Sigmoid colon (tissue), 7 donors: ENCODE measurements around the gene PIWIL4. TPM values are rescaled to one million over a fixed set of nuclear protein-coding genes. Genes with fewer than 3 reads are reported as not detected.

Experiments used
- DNase-seq: peaks from one replicate; pipeline ENCODE4 v3.0.0-alpha.2; 2019
- H3K27ac ChIP-seq, 4 donors: fragments of 200-600 bp; sonication (generic); one replicate each; pipeline ENCODE4 v1.5.1; 2016 to 2019; ENCODE audit warnings: mild to moderate bottlenecking in 1 of 4
- H3K27me3 ChIP-seq, 3 donors: fragments of 200-600 bp; sonication (generic); one replicate each; pipeline ENCODE4 v1.5.1; 2019; ENCODE audit warnings: mild to moderate bottlenecking in 1 of 3
- H3K36me3 ChIP-seq, 4 donors: fragments of 200-600 bp; sonication (generic); one replicate each; pipeline ENCODE4 v1.5.1; 2016 to 2019
- H3K4me1 ChIP-seq, 4 donors: fragments of 200-600 bp; sonication (generic); one replicate each; pipeline ENCODE4 v1.5.1; 2017 to 2019
- H3K4me3 ChIP-seq, 4 donors: fragments of 200-600 bp; sonication (generic); one replicate each; pipeline ENCODE4 v1.5.1; 2017 to 2019; ENCODE audit warnings: mild to moderate bottlenecking in 2 of 4, moderate library complexity in 1 of 4
- H3K9me3 ChIP-seq, 4 donors: fragments of 200-600 bp in 3 of 4; sonication (generic) in 3 of 4; one replicate each; pipeline versions ENCODE4 v1.5.1 to v1.6.1; 2013 to 2019
- EP300 ChIP-seq, 4 donors: sonication (generic); formaldehyde crosslinking; IDR thresholded peaks; one replicate each; pipeline ENCODE4 v1.6.1; 2017; ENCODE audit warnings: antibody characterized with exemption in 4 of 4
- POLR2A ChIP-seq, 2 donors: fragments of 450-650 bp; IDR thresholded peaks; one replicate each; pipeline ENCODE4 v1.6.1; 2016; ENCODE audit warnings: antibody characterized with exemption in 2 of 2, mild to moderate bottlenecking in 2 of 2, moderate library complexity in 2 of 2
- POLR2AphosphoS5 ChIP-seq, 4 donors: sonication (generic); formaldehyde crosslinking; IDR thresholded peaks; one replicate each; pipeline ENCODE4 v1.6.1; 2017; ENCODE audit warnings: antibody characterized with exemption in 4 of 4
- WGBS, 2 donors: extraction: QIAGEN DNeasy Blood & Tissue Kit; methylation state at CpG; one replicate each; pipeline ENCODE4 v1.1.7; 2013; 5-methylcytosine and 5-hydroxymethylcytosine counted together
- intact Hi-C: fragments of 100-400 bp; cut with DNase I; formaldehyde crosslinking; loops from one replicate; pipeline ENCODE4 v1.15.1; 2023
- polyA plus RNA-seq, 3 donors: library from polyadenylated mRNA; stranded (reverse); fragments of 200-250 nt; gene quantifications; one replicate each; pipeline ENCODE4 v1.2.3, GENCODE V29; 2013
- total RNA-seq, 4 donors: library from RNA; depleted of rRNA; stranded (reverse); fragments of >200 nt; gene quantifications; one replicate each; pipeline ENCODE4 v1.1.0, GENCODE V29; 2016
- TF ChIP-seq, protein P1 (sequence below), 4 experiments: fragments of 450-650 bp in 3 of 4; fragments of 200-600 bp in 1 of 4; IDR thresholded peaks; one replicate each; pipeline ENCODE4 v1.5.1; 2016 to 2019; ENCODE audit warnings: antibody characterized with exemption in 4 of 4, mild to moderate bottlenecking in 3 of 4, moderate library complexity in 2 of 4
- donor health status: healthy with polysubstance abuse.
- donor health status: Bipolar disorder and iron deficiency.
- donor health status: healthy.

Gene PIWIL4
- total and polyA plus RNA-seq, 7 donors, result 3.5 to 8.1 (median 4.3) TPM

DNA sequence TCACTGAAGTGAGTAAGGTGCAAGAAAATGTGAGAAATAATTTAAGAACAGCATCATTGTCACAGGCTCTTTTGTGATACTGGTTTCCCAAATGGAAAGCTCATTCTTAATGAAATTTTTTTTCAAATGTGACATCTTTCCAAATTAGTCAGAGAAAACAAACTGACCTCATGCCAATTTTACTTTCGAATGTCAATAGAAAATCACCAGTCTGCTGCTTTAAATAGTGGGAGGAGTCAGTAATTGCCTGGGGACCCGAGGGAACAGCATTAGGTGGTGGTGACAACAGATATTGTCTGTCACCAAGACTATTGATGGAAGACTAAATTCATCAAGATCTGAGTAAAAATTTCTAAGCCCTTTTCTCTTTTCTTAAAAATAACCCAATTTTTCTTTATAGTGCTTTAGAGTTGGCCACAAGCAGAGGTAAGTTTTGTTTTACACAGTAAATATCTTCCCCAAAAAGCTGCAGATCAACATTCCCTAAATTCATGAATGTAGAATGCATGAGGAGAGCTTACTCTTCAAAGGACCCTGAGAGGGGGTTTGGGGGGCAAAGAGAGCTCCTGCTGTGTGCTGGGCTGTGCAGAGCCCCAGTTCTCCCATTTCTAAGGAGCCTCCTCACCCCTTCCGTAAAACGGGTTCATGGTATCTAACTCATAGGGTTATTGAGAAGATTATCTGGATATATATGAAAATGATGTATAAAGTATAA lies 95.1 kb downstream of the PIWIL4 start:
- intact Hi-C loops, result no loop called here
- 63 to 77% methylated on average over 4 of the region's 4 CpGs for WGBS, 2 donors
- no peak overlapping the region for H3K4me3 ChIP-seq
- H3K9me3 ChIP-seq, result no peaks in the 10 kb centered on the region
- H3K27ac ChIP-seq, result no peak overlapping the region
- DNase-seq, result no peak
- TF ChIP-seq, protein P1, sequence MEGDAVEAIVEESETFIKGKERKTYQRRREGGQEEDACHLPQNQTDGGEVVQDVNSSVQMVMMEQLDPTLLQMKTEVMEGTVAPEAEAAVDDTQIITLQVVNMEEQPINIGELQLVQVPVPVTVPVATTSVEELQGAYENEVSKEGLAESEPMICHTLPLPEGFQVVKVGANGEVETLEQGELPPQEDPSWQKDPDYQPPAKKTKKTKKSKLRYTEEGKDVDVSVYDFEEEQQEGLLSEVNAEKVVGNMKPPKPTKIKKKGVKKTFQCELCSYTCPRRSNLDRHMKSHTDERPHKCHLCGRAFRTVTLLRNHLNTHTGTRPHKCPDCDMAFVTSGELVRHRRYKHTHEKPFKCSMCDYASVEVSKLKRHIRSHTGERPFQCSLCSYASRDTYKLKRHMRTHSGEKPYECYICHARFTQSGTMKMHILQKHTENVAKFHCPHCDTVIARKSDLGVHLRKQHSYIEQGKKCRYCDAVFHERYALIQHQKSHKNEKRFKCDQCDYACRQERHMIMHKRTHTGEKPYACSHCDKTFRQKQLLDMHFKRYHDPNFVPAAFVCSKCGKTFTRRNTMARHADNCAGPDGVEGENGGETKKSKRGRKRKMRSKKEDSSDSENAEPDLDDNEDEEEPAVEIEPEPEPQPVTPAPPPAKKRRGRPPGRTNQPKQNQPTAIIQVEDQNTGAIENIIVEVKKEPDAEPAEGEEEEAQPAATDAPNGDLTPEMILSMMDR (IDR thresholded peaks at IDR 0.05), result no peak
- TF ChIP-seq POLR2A (IDR thresholded peaks at IDR 0.05) (no peak), EP300 (IDR thresholded peaks at IDR 0.05) (no peak), POLR2AphosphoS5 (IDR thresholded peaks at IDR 0.05) (no peak)
- H3K4me1 ChIP-seq, result no peaks in the 10 kb centered on the region
- H3K36me3 ChIP-seq, result no peaks in the 10 kb centered on the region
- H3K27me3 ChIP-seq, result no peaks in the 10 kb centered on the region

DNA sequence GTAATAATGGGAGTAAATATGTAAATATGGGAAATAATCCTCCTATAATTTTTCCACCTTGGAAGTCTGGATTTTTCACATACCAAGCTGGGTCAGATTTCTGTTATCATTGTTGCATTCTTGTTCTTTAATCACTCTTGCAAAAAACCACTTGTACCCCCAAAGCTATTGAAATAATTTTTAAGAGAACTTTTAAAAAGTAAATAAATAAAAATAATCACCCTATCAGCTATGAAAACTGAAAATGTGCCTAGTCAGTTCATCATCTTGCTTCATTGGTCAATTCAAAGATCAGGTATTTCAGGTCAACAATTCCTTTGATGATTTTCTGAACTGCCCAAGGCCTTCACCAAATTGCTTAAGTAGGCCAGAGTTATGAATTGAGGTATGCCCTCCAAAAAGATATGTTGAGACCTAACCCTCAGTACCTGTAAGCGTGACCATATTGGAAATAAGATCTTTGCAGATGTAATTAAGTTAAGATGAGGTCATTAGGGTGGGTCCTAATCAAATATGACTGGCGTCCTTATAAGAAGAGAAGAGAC lies 95.8 kb downstream of the PIWIL4 start:
- H3K4me3 ChIP-seq, result no peak overlapping the region
- no peaks in the 10 kb centered on the region for H3K9me3 ChIP-seq
- DNase-seq, result no peak
- intact Hi-C loops, result no loop called here
- TF ChIP-seq POLR2A (IDR thresholded peaks at IDR 0.05) (no peak), POLR2AphosphoS5 (IDR thresholded peaks at IDR 0.05) (no peak), EP300 (IDR thresholded peaks at IDR 0.05) (no peak)
- TF ChIP-seq, protein P1 (IDR thresholded peaks at IDR 0.05), result no peak
- H3K27ac ChIP-seq, result no peak overlapping the region
- H3K4me1 ChIP-seq, result no peaks in the 10 kb centered on the region
- H3K36me3 ChIP-seq, result no peaks in the 10 kb centered on the region
- 87 to 90% methylated on average over 2 of the region's 2 CpGs for WGBS, 2 donors
- no peaks in the 10 kb centered on the region for H3K27me3 ChIP-seq

DNA sequence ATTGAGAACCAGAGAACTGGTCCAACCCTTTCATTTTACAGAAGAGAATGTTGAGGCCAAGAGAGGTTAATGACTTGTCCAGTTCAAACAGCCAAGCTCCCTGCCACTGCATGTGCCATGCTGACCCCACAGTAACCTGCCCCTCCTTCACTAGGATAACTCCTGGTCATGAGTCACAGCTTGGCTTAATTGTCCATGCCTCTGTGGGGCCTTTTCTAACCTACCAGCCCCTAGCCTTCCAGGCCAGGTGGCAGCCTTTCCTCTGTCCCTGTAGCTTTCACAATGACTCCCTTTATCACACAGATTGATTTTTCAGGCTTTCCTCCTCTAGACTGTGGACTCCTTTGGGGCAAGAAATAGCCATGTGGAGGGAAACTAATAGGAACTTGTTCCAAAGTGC lies 97.2 kb downstream of the PIWIL4 start:
- TF ChIP-seq, protein P1 (IDR thresholded peaks at IDR 0.05), result no peak
- TF ChIP-seq EP300 (IDR thresholded peaks at IDR 0.05), result no peak
- TF ChIP-seq POLR2A (IDR thresholded peaks at IDR 0.05), result no peak
- TF ChIP-seq POLR2AphosphoS5 (IDR thresholded peaks at IDR 0.05), result no peak
- DNase-seq, result no peak
- Histone ChIP-seq H3K9me3 (no peaks in the 10 kb centered on the region), H3K36me3 (no peaks in the 10 kb centered on the region), H3K27me3 (no peaks in the 10 kb centered on the region), H3K4me1 (no peaks in the 10 kb centered on the region), H3K27ac (no peak overlapping the region), H3K4me3 (no peak overlapping the region)
- intact Hi-C loops, result no loop called here

DNA sequence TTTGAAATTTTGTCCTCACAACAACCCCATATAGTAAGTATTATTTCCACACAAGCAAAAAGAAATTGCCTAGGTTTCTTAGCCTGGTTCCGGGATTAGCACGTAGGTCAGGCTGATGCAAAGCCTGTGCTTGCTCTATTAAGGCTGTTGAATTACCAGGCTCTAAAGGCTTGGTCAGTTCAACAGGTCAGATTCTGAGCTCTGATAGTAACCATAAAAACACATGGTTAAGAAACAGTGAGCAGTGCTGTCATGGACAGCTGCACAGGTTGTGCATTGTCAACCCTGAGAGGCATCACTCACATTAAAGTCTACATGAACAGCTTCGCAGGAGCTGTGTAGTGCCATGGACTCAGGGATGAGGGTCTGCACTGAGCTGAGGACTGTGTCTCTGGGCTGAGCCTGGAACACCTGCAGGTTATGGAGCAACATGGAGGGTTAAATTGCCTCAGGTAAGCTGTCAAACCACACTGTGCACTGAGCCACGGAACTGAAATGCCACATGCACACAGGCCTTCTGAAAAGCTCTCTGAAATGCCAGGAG lies 98.0 kb downstream of the PIWIL4 start:
- Histone ChIP-seq H3K4me1 (no peaks in the 10 kb centered on the region), H3K27me3 (no peaks in the 10 kb centered on the region), H3K36me3 (no peaks in the 10 kb centered on the region), H3K9me3 (no peaks in the 10 kb centered on the region), H3K27ac (no peak overlapping the region), H3K4me3 (no peak overlapping the region)
- WGBS, 2 donors, result 62 to 77% methylated on average over 4 of the region's 4 CpGs
- TF ChIP-seq POLR2A (IDR thresholded peaks at IDR 0.05), result no peak
- no peak for TF ChIP-seq EP300 (IDR thresholded peaks at IDR 0.05)
- no peak for TF ChIP-seq POLR2AphosphoS5 (IDR thresholded peaks at IDR 0.05)
- TF ChIP-seq, protein P1 (IDR thresholded peaks at IDR 0.05), result no peak
- DNase-seq, result no peak
- intact Hi-C loops, result no loop called here
